Measurements from ENCODE around the gene CCDC187.

CCDC187 gene

GRCh38 chr9:136283291-136284235 lies 20.3 kb downstream of the CCDC187 start:
- DNase-seq (ENCODE audit: low spot score), result peak; percentile 72

GRCh38 chr9:136282272-136282861 lies 21.5 kb downstream of the CCDC187 start:
- no peak for DNase-seq (ENCODE audit: low spot score)

GRCh38 chr9:136281421-136282271 lies 22.2 kb downstream of the CCDC187 start:
- no peak for DNase-seq (ENCODE audit: low spot score)

GRCh38 chr9:136280535-136281315 lies 23.2 kb downstream of the CCDC187 start:
- no peak for DNase-seq (ENCODE audit: low spot score)

- DNase-seq (ENCODE audit: low spot score), result no peak
Measured at GRCh38 chr9:136279471-136279870, 24.4 kb downstream of the CCDC187 start.

- no peak for DNase-seq (ENCODE audit: low spot score)
Measured at GRCh38 chr9:136278894-136279293, 25.0 kb downstream of the CCDC187 start.

- DNase-seq (ENCODE audit: low spot score), result no peak
Measured at GRCh38 chr9:136278221-136278620, 25.7 kb downstream of the CCDC187 start.

- no peak for DNase-seq (ENCODE audit: low spot score)
Measured at GRCh38 chr9:136277746-136278145, 26.1 kb downstream of the CCDC187 start.

GRCh38 chr9:136276716-136277115 lies 27.2 kb downstream of the CCDC187 start:
- DNase-seq (ENCODE audit: low spot score), result no peak

- DNase-seq (ENCODE audit: low spot score), result no peak
Measured at GRCh38 chr9:136275655-136276429, 28.1 kb downstream of the CCDC187 start.

GRCh38 chr9:136274786-136275654 lies 28.9 kb downstream of the CCDC187 start:
- no peak for DNase-seq (ENCODE audit: low spot score)

GRCh38 chr9:136273921-136274785 lies 29.7 kb downstream of the CCDC187 start:
- DNase-seq (ENCODE audit: low spot score), result no peak

GRCh38 chr9:136273244-136273865 lies 30.5 kb downstream of the CCDC187 start:
- DNase-seq (ENCODE audit: low spot score), result no peak

- DNase-seq (ENCODE audit: low spot score), result no peak
Measured at GRCh38 chr9:136270173-136270705, 33.7 kb downstream of the CCDC187 start.

- DNase-seq (ENCODE audit: low spot score), result no peak
Measured at GRCh38 chr9:136268735-136269134, 35.2 kb downstream of the CCDC187 start.

- DNase-seq (ENCODE audit: low spot score), result no peak
Measured at GRCh38 chr9:136268318-136268717, 35.6 kb downstream of the CCDC187 start.

GRCh38 chr9:136267261-136268111 lies 36.4 kb downstream of the CCDC187 start:
- DNase-seq (ENCODE audit: low spot score), result peak; percentile 86

All from activated CD4-positive, alpha-beta T cell treated with anti-CD3 and anti-CD28 coated beads, Interleukin-2, Interleukin-4, amounts not matched to agents 100 ng/mL and 50 ng/mL, durations not matched to agents 16 hours and 8 hours (primary cell).